ENCODE data around the gene DUSP1. TPM values are rescaled to one million over a fixed set of nuclear protein-coding genes. Genes with fewer than 3 reads are reported as not detected.

The DUSP1 gene
- total and polyA plus RNA-seq, 9 of the 15 experiments (the other 6 are each of a cell fraction or from before 2014, with no cell fraction given): 2.1 to 14.2 (median 8.5) TPM

- TF ChIP-seq HOXB6 (CRISPR knock-in tag; IDR thresholded peaks at IDR 0.05; ENCODE audit: borderline replicate concordance) (no peak), EHMT2 (IDR thresholded peaks at IDR 0.05) (no peak), COPS2 (conservative IDR thresholded peaks at IDR 0.05) (no peak), TCF7 (IDR thresholded peaks at IDR 0.05; ENCODE audit: borderline replicate concordance) (no peak), CC2D1A (IDR thresholded peaks at IDR 0.05) (no peak), ZNF134 (CRISPR knock-in tag; conservative IDR thresholded peaks at IDR 0.05) (0 out of 2 replicates have a peak, but pooled peaks have one; percentile 51), ZSCAN32 (CRISPR knock-in tag; IDR thresholded peaks at IDR 0.05) (no peak), NFE2L1 (tag; IDR thresholded peaks at IDR 0.05; ENCODE audit: borderline replicate concordance, low read depth) (no peak), FOXA3 (CRISPR knock-in tag; conservative IDR thresholded peaks at IDR 0.05 in 1 of 2, IDR thresholded peaks at IDR 0.05 in 1 of 2) (no peak), BRCA1 (IDR thresholded peaks at IDR 0.05) (no peak), BRCA1 (CRISPR knock-in tag; IDR thresholded peaks at IDR 0.05) (no peak), ZNF175 (CRISPR knock-in tag; IDR thresholded peaks at IDR 0.05; ENCODE audit: low read depth) (peak; percentile 86; the same call in 1 of the 2 replicates), ZNF512 (tag; IDR thresholded peaks at IDR 0.05) (no peak), KLF13 (tag; IDR thresholded peaks at IDR 0.05; ENCODE audit: borderline replicate concordance, low read depth) (no peak), HNRNPL (IDR thresholded peaks at IDR 0.05; ENCODE audit: low read depth, low read length) (no peak), ETS1 (conservative IDR thresholded peaks at IDR 0.05; ENCODE audit: control insufficient read depth, low read depth, low read length) (no peak), TFAP4 (CRISPR knock-in tag; IDR thresholded peaks at IDR 0.05; ENCODE audit: borderline replicate concordance) (peak; percentile 28; the same call in 1 of the 2 replicates), ZNF766 (CRISPR knock-in tag; conservative IDR thresholded peaks at IDR 0.05) (peak; percentile 63)
Observed at GRCh38 chr5:172806897-172807672, 36.1 kb upstream of the DUSP1 start (continued).
